Epithelial cell of proximal tubule (primary cell): ENCODE data around the gene SFXN2. TPM values are rescaled to one million over a fixed set of nuclear protein-coding genes. Genes with fewer than 3 reads are reported as not detected.

Source experiments
- DNase-seq: peaks from one replicate; pipeline ENCODE4 v3.0.0-alpha.2; 2011; ENCODE audit warnings: low read depth
- H3K4me3 ChIP-seq: 2 replicates; pipeline ENCODE4 v1.5.1; 2011; ENCODE audit warnings: low read depth, mild to moderate bottlenecking, low read length
- CTCF ChIP-seq: conservative IDR thresholded peaks from 2 replicates; pipeline ENCODE4 v1.5.1; 2012; ENCODE audit warnings: low read depth, mild to moderate bottlenecking, low read length
- total RNA-seq: library from RNA; depleted of rRNA; stranded (reverse); fragments of >200 nt; gene quantifications from 2 replicates; pipeline ENCODE4 v1.2.3, GENCODE V29; 2015

The SFXN2 gene
- total RNA-seq, 1 donor from 2014 or later: 5.3 TPM

GRCh38 chr10:102676534-102677315, 37.7 kb upstream of the SFXN2 start:
- no peak for DNase-seq
- H3K4me3 ChIP-seq: no peak overlapping the region
- TF ChIP-seq CTCF: no peak

- TF ChIP-seq CTCF: no peak
- DNase-seq: no peak
- no peak overlapping the region for H3K4me3 ChIP-seq
Measured at GRCh38 chr10:102677331-102678067, 36.9 kb upstream of the SFXN2 start.

- TF ChIP-seq CTCF: no peak
- H3K4me3 ChIP-seq: no peak overlapping the region
- no peak for DNase-seq
Measured at GRCh38 chr10:102678068-102678400, 36.4 kb upstream of the SFXN2 start.

GRCh38 chr10:102678842-102679289, 35.6 kb upstream of the SFXN2 start:
- no peak for DNase-seq
- H3K4me3 ChIP-seq: peak overlapping the region; percentile 25
- peak; percentile 86 for TF ChIP-seq CTCF

- TF ChIP-seq CTCF: no peak
- no peak for DNase-seq
- no peak overlapping the region for H3K4me3 ChIP-seq
Measured at GRCh38 chr10:102679596-102679995, 34.8 kb upstream of the SFXN2 start.

- no peak for TF ChIP-seq CTCF
- DNase-seq: no peak
Measured at GRCh38 chr10:102681696-102682095, 32.7 kb upstream of the SFXN2 start.

More at GRCh38 chr10:102681696-102682095, 32.7 kb upstream of the SFXN2 start:
- no peak overlapping the region for H3K4me3 ChIP-seq
